DND-41 (cell line): ENCODE data around the gene OCIAD2.
A peak's percentile ranks its signal among the peaks of the same experiment; 100 is the strongest.

ENCODE experiments used
- ATAC-seq: fragments of 200-7000 bp; cut with Tn5 transposase; 3 replicates; pipeline ENCODE4 v1.9.1; 2021; ENCODE audit warnings: low read depth; ENCODE audit not compliant: insufficient read depth
- DNase-seq: peaks from one replicate; pipeline ENCODE4 v3.0.0-alpha.2; 2020
- H2AFZ ChIP-seq: 2 replicates; pipeline ENCODE4 v1.6.0; 2012; ENCODE audit warnings: low read depth, low read length
- H3K27ac ChIP-seq: 2 replicates; pipeline ENCODE4 v1.5.1; 2012; ENCODE audit warnings: low read length, inconsistent platforms
- H3K27me3 ChIP-seq: fragments of 200-600 bp; sonication (generic); 2 replicates; pipeline ENCODE4 v1.6.0; 2012; ENCODE audit warnings: low read length, mild to moderate bottlenecking, inconsistent platforms; ENCODE audit not compliant: insufficient read depth, poor library complexity
- H3K36me3 ChIP-seq: 2 replicates; pipeline ENCODE4 v1.5.1; 2012; ENCODE audit warnings: low read length, inconsistent platforms; ENCODE audit not compliant: insufficient read depth
- H3K4me1 ChIP-seq: 2 replicates; pipeline ENCODE4 v1.5.1; 2012; ENCODE audit warnings: mild to moderate bottlenecking, low read length; ENCODE audit not compliant: insufficient read depth
- H3K4me2 ChIP-seq: 2 replicates; pipeline ENCODE4 v1.6.0; 2012; ENCODE audit warnings: mild to moderate bottlenecking, moderate library complexity, low read length, inconsistent platforms; ENCODE audit not compliant: insufficient read depth
- H3K4me3 ChIP-seq, 2 experiments: fragments of 200-600 bp in 1 of 2; shearing (Covaris generic) in 1 of 2; 2 replicates each; pipeline ENCODE4 v1.5.1; 2012 to 2016; ENCODE audit warnings: inconsistent platforms in 2 of 2, low read length in 2 of 2, mild to moderate bottlenecking in 2 of 2, low read depth in 1 of 2, moderate library complexity in 1 of 2
- H3K79me2 ChIP-seq: 2 replicates; pipeline ENCODE4 v1.6.0; 2012; ENCODE audit warnings: low read length, inconsistent platforms; ENCODE audit not compliant: insufficient read depth
- H3K9ac ChIP-seq: 2 replicates; pipeline ENCODE4 v1.6.0; 2012; ENCODE audit warnings: low read depth, mild to moderate bottlenecking, inconsistent platforms, low read length, moderate library complexity
- H3K9me3 ChIP-seq: 2 replicates; pipeline ENCODE4 v1.5.1; 2012; ENCODE audit warnings: low read length, moderate library complexity, mild to moderate bottlenecking, inconsistent platforms; ENCODE audit not compliant: insufficient read depth, severe bottlenecking
- H4K20me1 ChIP-seq: 2 replicates; pipeline ENCODE4 v1.6.0; 2012; ENCODE audit warnings: low read length; ENCODE audit not compliant: insufficient read depth
- CTCF ChIP-seq: IDR thresholded peaks from 2 replicates; pipeline ENCODE4 v1.5.1; 2012; ENCODE audit warnings: borderline replicate concordance, low read length, moderate library complexity, mild to moderate bottlenecking; ENCODE audit not compliant: poor library complexity, severe bottlenecking; ENCODE audit errors: extremely low read depth
- EZH2 ChIP-seq: IDR thresholded peaks from 3 replicates; pipeline ENCODE4 v1.6.1; 2012; ENCODE audit warnings: borderline replicate concordance, low read depth, mild to moderate bottlenecking, moderate library complexity, low read length, inconsistent platforms; ENCODE audit not compliant: severe bottlenecking

Gene OCIAD2

DNA sequence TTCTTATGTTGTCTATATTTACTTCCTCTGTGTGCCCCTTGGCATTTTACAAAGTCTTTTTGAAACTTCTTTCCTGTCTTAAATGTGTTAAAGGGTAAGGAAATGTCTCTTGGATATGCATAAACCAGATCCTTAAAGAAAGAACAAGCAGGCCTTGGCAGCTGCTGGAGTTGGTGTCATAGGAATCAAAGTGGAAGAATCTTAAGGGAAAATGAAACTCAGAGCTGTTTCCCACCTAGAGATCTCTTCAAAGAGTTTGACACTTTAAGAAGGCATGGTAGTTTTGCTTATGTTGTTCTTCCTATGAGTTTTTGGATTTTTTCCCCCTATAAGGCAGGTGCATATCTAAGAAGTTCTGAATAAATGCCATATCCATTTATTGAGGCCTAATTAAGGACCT lies 42.5 kb upstream of the OCIAD2 start:
- Histone ChIP-seq H3K9me3 (no peaks in the 10 kb centered on the region), H3K27me3 (no peaks in the 10 kb centered on the region), H3K4me1 (no peaks in the 10 kb centered on the region), H3K4me2 (no peak overlapping the region), H3K79me2 (no peaks in the 10 kb centered on the region), H3K4me3 (no peak overlapping the region), H3K36me3 (no peaks in the 10 kb centered on the region), H3K27ac (no peak overlapping the region), H2AFZ (no peak overlapping the region), H4K20me1 (no peaks in the 10 kb centered on the region), H3K9ac (no peak overlapping the region)
- ATAC-seq (no peak), DNase-seq (no peak)
- TF ChIP-seq EZH2, result no peak
- no peak for TF ChIP-seq CTCF

DNA sequence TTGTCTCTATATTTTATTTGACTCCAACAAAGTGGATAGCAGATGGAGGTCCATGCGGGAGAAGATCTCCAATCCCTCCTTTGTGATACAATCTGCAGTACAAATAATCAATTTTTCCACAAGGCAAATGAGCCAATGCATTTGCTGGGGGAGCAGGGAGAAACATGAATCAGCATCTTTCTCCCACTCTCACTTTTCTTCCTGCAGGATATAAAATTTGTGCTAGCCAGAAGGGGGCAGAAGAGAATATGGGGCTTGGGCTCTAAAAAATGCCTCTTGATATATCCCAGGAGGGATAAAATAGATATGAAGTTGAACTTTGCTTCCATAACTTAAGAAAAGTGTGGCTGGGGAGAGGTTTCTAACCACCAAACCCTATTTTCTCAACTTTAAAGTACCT lies 41.2 kb upstream of the OCIAD2 start:
- DNase-seq (no peak), ATAC-seq (no peak)
- TF ChIP-seq CTCF (peak; percentile 19), EZH2 (no peak)
- no peak overlapping the region for H3K27ac ChIP-seq
- H4K20me1 ChIP-seq, result no peaks in the 10 kb centered on the region
- H2AFZ ChIP-seq, result no peak overlapping the region
- no peaks in the 10 kb centered on the region for H3K27me3 ChIP-seq
- H3K79me2 ChIP-seq, result no peaks in the 10 kb centered on the region
- no peaks in the 10 kb centered on the region for H3K9me3 ChIP-seq
- H3K4me2 ChIP-seq, result no peak overlapping the region
- no peak overlapping the region for H3K4me3 ChIP-seq
- no peak overlapping the region for H3K9ac ChIP-seq
- no peaks in the 10 kb centered on the region for H3K4me1 ChIP-seq
- no peaks in the 10 kb centered on the region for H3K36me3 ChIP-seq

DNA sequence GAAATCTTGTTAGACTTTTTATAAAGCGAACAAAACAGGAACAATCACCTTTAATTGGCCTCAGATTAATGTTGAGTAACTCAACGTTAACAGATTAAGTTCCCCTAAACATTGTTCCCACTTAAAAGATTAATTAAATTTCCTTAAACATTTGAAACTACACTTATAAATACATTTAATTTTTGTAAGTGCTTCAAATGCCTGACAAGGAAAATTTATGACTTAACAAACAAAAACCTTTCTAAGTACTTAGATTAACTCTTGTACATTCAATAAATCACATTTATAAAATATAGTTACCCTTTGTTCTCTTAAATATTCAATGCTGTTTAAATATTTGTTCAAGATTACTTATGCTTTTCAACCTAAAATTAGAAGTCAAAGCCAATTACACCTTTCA lies 39.4 kb upstream of the OCIAD2 start:
- Histone ChIP-seq H3K36me3 (no peaks in the 10 kb centered on the region), H3K27ac (no peak overlapping the region), H3K27me3 (peaks cover 6% of the 10 kb centered on the region), H3K9ac (no peak overlapping the region), H3K4me2 (no peak overlapping the region), H3K4me1 (no peaks in the 10 kb centered on the region), H4K20me1 (no peaks in the 10 kb centered on the region), H2AFZ (no peak overlapping the region), H3K4me3 (no peak overlapping the region), H3K79me2 (no peaks in the 10 kb centered on the region), H3K9me3 (no peaks in the 10 kb centered on the region)
- ATAC-seq, result no peak
- no peak for TF ChIP-seq EZH2
- no peak for TF ChIP-seq CTCF
- DNase-seq, result no peak

- H3K9ac ChIP-seq, result no peak overlapping the region
- no peaks in the 10 kb centered on the region for H4K20me1 ChIP-seq
- no peaks in the 10 kb centered on the region for H3K36me3 ChIP-seq
- DNase-seq (peak; percentile 39), ATAC-seq (peak; percentile 45; the same call in 1 of the 3 replicates)
- H3K4me1 ChIP-seq, result no peaks in the 10 kb centered on the region
- no peak overlapping the region for H2AFZ ChIP-seq
- no peak overlapping the region for H3K4me3 ChIP-seq
- H3K9me3 ChIP-seq, result no peaks in the 10 kb centered on the region
- no peak overlapping the region for H3K4me2 ChIP-seq
- TF ChIP-seq EZH2 (no peak), CTCF (peak; percentile 66)
- H3K27me3 ChIP-seq, result peaks cover 6% of the 10 kb centered on the region
- no peaks in the 10 kb centered on the region for H3K79me2 ChIP-seq
- H3K27ac ChIP-seq, result no peak overlapping the region
Observed at GRCh38 chr4:48944756-48945241, 38.2 kb upstream of the OCIAD2 start.
